K562 (cell line): ENCODE results near the gene COP1. TPM values are rescaled to one million over a fixed set of nuclear protein-coding genes. Genes with fewer than 3 reads are reported as not detected.

Experiments used
- ATAC-seq: fragments of 200-7000 bp; cut with Tn5 transposase; 3 replicates; pipeline ENCODE4 v1.9.1; 2020; ENCODE audit warnings: moderate library complexity
- BruUV-seq: library from RNA; stranded (reverse); fragments of 400-500 nt; replicated peaks from 2 replicates; lab custom pipeline; 2021; lab: Mats Ljungman, UMichigan
- CTCF ChIA-PET: fragments of 300-600 bp; formaldehyde crosslinking; extraction: SDS; loops from one replicate; lab custom pipeline; 2021; ENCODE audit warnings: low intra/inter-chr PET ratio; lab: Yijun Ruan, JAX
- POLR2A ChIA-PET: fragments of 300-600, 350-650 bp; sonication (Branson Sonifier 250); formaldehyde crosslinking; extraction: SDS; loops from one replicate; lab custom pipeline; 2021; ENCODE audit warnings: antibody characterized with exemption, inconsistent platforms; lab: Yijun Ruan, JAX
- DNase-seq, 4 experiments: peaks; one replicate each; pipeline versions ENCODE4 v3.0.0 to v3.0.0-alpha.2; 2011 to 2018; ENCODE audit warnings: low spot score in 3 of 4, mixed read lengths in 3 of 4; ENCODE audit errors: extremely low read depth in 1 of 4
- FAIRE-seq: peaks from 2 replicates; lab custom pipeline; 2011; peaks lifted over from hg19 to GRCh38; lab: Jason Lieb, UNC
- H2AFZ ChIP-seq: 2 replicates; pipeline ENCODE4 v1.6.0; 2011; ENCODE audit warnings: low read depth, low read length, control low read depth, inconsistent platforms
- H3K27ac ChIP-seq: fragments of 200-600 bp; 3 replicates; pipeline ENCODE4 v1.8.0; 2011; ENCODE audit warnings: low read depth, mild to moderate bottlenecking, control low read depth, inconsistent platforms, low read length, moderate library complexity, mixed read lengths; ENCODE audit errors: extremely low read depth
- H3K27me3 ChIP-seq, 2 experiments: fragments of 300-600 bp in 1 of 2; 2 replicates in 1 of 2; 3 replicates in 1 of 2; pipeline versions ENCODE4 v1.6.0 to v1.8.0; 2011; ENCODE audit warnings: inconsistent platforms in 2 of 2, low read length in 2 of 2, mild to moderate bottlenecking in 1 of 2, mixed read lengths in 1 of 2, moderate library complexity in 1 of 2; ENCODE audit not compliant: control insufficient read depth in 2 of 2, insufficient read depth in 2 of 2
- H3K36me3 ChIP-seq: fragments of 300-600 bp; 3 replicates; pipeline ENCODE4 v1.8.0; 2011; ENCODE audit warnings: mild to moderate bottlenecking, low read length, inconsistent platforms; ENCODE audit not compliant: control insufficient read depth, insufficient read depth
- H3K4me1 ChIP-seq, 2 experiments: fragments of 200-600 bp in 1 of 2; replicated peaks in 1 of 2; 2 replicates in 1 of 2; 3 replicates in 1 of 2; pipeline versions ENCODE4 v1.5.1 to v1.8.0; 2011; ENCODE audit warnings: inconsistent platforms in 2 of 2, low read length in 2 of 2, mild to moderate bottlenecking in 1 of 2, mixed read lengths in 1 of 2, moderate library complexity in 1 of 2; ENCODE audit not compliant: control insufficient read depth in 2 of 2, insufficient read depth in 2 of 2
- H3K4me2 ChIP-seq: 2 replicates; pipeline ENCODE4 v1.6.1; 2011; ENCODE audit warnings: low read length, control low read depth, inconsistent platforms, mixed read lengths; ENCODE audit not compliant: insufficient read depth
- H3K4me3 ChIP-seq: fragments of 200-600 bp; sonication (generic), shearing (Covaris generic); 2 replicates; pipeline ENCODE4 v1.5.1; 2016; ENCODE audit warnings: control low read depth, inconsistent platforms
- H3K79me2 ChIP-seq: fragments of 200-600 bp; 3 replicates; pipeline ENCODE4 v1.8.0; 2011; ENCODE audit warnings: low read length, inconsistent platforms; ENCODE audit not compliant: control insufficient read depth, insufficient read depth
- H3K9ac ChIP-seq, 2 experiments: 2 replicates each; pipeline versions ENCODE4 v1.6.0 to v1.6.1; 2011; ENCODE audit warnings: low read depth in 2 of 2, low read length in 2 of 2, control low read depth in 1 of 2, inconsistent platforms in 1 of 2, mild to moderate bottlenecking in 1 of 2, mixed read lengths in 1 of 2; ENCODE audit not compliant: insufficient read depth in 1 of 2
- H3K9me1 ChIP-seq: one replicate; pipeline ENCODE4 v1.6.0; 2011; ENCODE audit warnings: inconsistent platforms, mild to moderate bottlenecking, low read length, moderate library complexity; ENCODE audit not compliant: control insufficient read depth, insufficient read depth
- H3K9me3 ChIP-seq: replicated peaks from 2 replicates; pipeline ENCODE4 v1.5.1; 2011; ENCODE audit warnings: low read depth, low read length, inconsistent platforms; ENCODE audit not compliant: control insufficient read depth, insufficient read depth
- H4K20me1 ChIP-seq: replicated peaks from 2 replicates; pipeline ENCODE4 v1.6.1; 2011; ENCODE audit warnings: low read length, inconsistent platforms, mixed read lengths; ENCODE audit not compliant: control insufficient read depth, insufficient read depth
- CBX1 ChIP-seq: sonication (generic); IDR thresholded peaks from 2 replicates; pipeline ENCODE4 v1.6.1; 2016; ENCODE audit warnings: antibody characterized with exemption, low read depth, mild to moderate bottlenecking
- CCNT2 ChIP-seq: IDR thresholded peaks from 2 replicates; pipeline ENCODE4 v1.6.1; 2011; ENCODE audit warnings: borderline replicate concordance, low read depth, mild to moderate bottlenecking, moderate library complexity, mixed read lengths, low read length; ENCODE audit not compliant: insufficient read length; ENCODE audit errors: extremely low read depth
- CLOCK ChIP-seq: fragments of 250-450 bp; sonication (Bioruptor Pico); IDR thresholded peaks from 2 replicates; pipeline ENCODE4 v1.4.0; 2020; ENCODE audit warnings: mild to moderate bottlenecking, moderate library complexity, borderline replicate concordance
- CXXC5 ChIP-seq: fragments of 250-450 bp; sonication (Bioruptor Pico); IDR thresholded peaks from 2 replicates; pipeline ENCODE4 v1.8.0; 2022; ENCODE audit warnings: inconsistent platforms, mild to moderate bottlenecking, moderate library complexity
- MAX ChIP-seq: sonication (generic); formaldehyde crosslinking; IDR thresholded peaks from 2 replicates; pipeline ENCODE4 v1.9.0; 2022; ENCODE audit warnings: mild to moderate bottlenecking, missing genetic modification reagents
- MITF ChIP-seq: IDR thresholded peaks from 2 replicates; pipeline ENCODE4 v1.6.1; 2014; ENCODE audit warnings: antibody characterized with exemption
- RAD21 ChIP-seq, 2 experiments: fragments of 250-450 bp in 1 of 2; fragments of 450-650 bp in 1 of 2; sonication (Bioruptor Pico) in 1 of 2; formaldehyde crosslinking in 1 of 2; IDR thresholded peaks in 1 of 2; conservative IDR thresholded peaks in 1 of 2; 2 replicates each; pipeline versions ENCODE4 v1.4.0 to v1.8.0; 2020 to 2022; ENCODE audit warnings: mild to moderate bottlenecking in 2 of 2, moderate library complexity in 1 of 2
- RBM34 ChIP-seq: fragments of 200-400 bp; formaldehyde crosslinking; IDR thresholded peaks from 2 replicates; pipeline ENCODE4 v1.6.1; 2018; ENCODE audit warnings: low read length, borderline replicate concordance; ENCODE audit not compliant: insufficient read depth
- ZC3H4 ChIP-seq: sonication (generic); formaldehyde crosslinking; IDR thresholded peaks from 2 replicates; pipeline ENCODE4 v1.9.0; 2021; ENCODE audit warnings: missing genetic modification reagents, borderline replicate concordance
- ZNF408 ChIP-seq: fragments of 250-450 bp; sonication (Bioruptor Pico); IDR thresholded peaks from 2 replicates; pipeline ENCODE4 v1.4.0; 2020; ENCODE audit warnings: low read depth, mild to moderate bottlenecking, moderate library complexity
- ZNF707 ChIP-seq: fragments of 250-450 bp; sonication (Bioruptor Pico); conservative IDR thresholded peaks from 2 replicates; pipeline ENCODE4 v1.8.0; 2022; ENCODE audit warnings: inconsistent platforms, mild to moderate bottlenecking, moderate library complexity
- WGBS: fragments of 100-300 bp; shearing (Covaris generic); methylation state at CpG from one replicate; pipeline ENCODE4 v1.1.6; 2016; ENCODE audit warnings: low coverage, mixed read lengths; ENCODE audit not compliant: insufficient coverage; ENCODE audit errors: missing lambda C conversion rate; 5-methylcytosine and 5-hydroxymethylcytosine counted together
- in situ Hi-C: fragments of 300-500 bp; cut with MboI; formaldehyde crosslinking; loops from 4 replicates; pipeline ENCODE4 v1.15.0; 2018; ENCODE audit warnings: inconsistent platforms, mixed read lengths
- intact Hi-C: fragments of 100-400 bp; cut with micrococcal nuclease; formaldehyde crosslinking; loops from 2 replicates; pipeline ENCODE4 v1.14.2; 2022
- polyA plus RNA-seq, 8 experiments: library from polyadenylated mRNA; depleted of rRNA in 4 of 8; stranded (reverse) in 5 of 8; unstranded in 3 of 8; fragments of >200 nt; fragmentation: Nextera tagmentation in 2 of 8; fragmentation: Illumina TruSeq in 1 of 8; extraction: Ambion mirVana in 2 of 8; extraction: Trizol in 1 of 8; gene quantifications; 2 replicates each; pipeline versions ENCODE4 v1.2.1 to v1.2.3, GENCODE V29; 2011 to 2014; ENCODE audit warnings: inconsistent platforms in 1 of 8, missing spikeins in 1 of 8
- total RNA-seq, 7 experiments: library from RNA; depleted of rRNA in 6 of 7; stranded (reverse); fragments of >200 nt in 6 of 7; fragmentation: Illumina TruSeq in 2 of 7; extraction: Trizol in 2 of 7; gene quantifications; 2 replicates each; pipeline versions ENCODE4 v1.2.1 to v1.2.3, GENCODE V29; 2011 to 2021; ENCODE audit warnings: low replicate concordance in 1 of 7
- TF ChIP-seq, protein P1 (sequence below): fragments of 150-350 bp; IDR thresholded peaks from 2 replicates; pipeline ENCODE4 v1.6.1; 2014; ENCODE audit warnings: low read depth, mild to moderate bottlenecking, low read length, borderline replicate concordance

COP1 gene
- total and polyA plus RNA-seq, 9 of the 15 experiments (the other 6 are each of a cell fraction or from before 2014, with no cell fraction given): 25.8 to 77.7 (median 58.6) TPM

DNA sequence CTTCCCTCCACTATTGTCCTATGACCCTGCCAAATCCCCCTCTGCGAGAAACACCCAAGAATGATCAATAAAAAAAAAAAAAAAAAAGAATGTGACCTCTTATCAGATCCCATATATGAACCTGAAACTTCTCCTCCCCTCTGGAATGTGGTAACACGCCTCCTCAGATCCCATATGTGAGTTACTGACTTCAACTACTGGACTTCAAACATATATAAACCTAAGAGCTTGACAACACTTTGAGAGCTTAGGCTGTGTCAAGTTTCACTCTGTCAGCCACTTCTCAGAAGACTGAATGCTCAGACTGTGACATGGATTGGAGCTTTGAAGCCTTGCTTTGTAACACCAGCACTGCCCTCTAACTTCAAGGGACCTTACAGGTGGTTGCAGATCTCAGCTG is 148.4 kb downstream of the COP1 start (continued):
- TF ChIP-seq CLOCK (CRISPR knock-in tag) (no peak), MAX (no peak), ZNF408 (CRISPR knock-in tag) (no peak), CXXC5 (CRISPR knock-in tag) (no peak), MITF (no peak)

DNA sequence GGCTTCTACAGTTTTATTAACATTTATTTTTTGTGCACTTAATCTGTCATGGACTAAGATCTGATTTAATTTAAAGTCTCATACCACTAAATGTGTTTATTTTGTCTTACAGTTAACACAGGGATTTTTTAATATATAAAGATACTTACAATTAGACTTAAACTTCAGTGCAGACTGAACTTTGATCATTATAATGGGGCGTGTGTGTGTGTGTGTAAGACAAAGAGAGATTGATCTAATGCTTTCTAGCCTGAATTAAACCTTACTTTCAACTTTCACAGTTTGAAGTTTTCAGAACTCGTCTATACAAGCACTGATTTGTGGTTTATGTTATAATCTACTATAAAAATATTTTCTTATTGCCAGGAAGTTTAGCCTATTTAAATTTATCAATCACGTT is 150.8 kb downstream of the COP1 start:
- H3K9me3 ChIP-seq: no peaks in the 10 kb centered on the region
- H3K36me3 ChIP-seq: no peaks in the 10 kb centered on the region
- no peak for FAIRE-seq
- in situ Hi-C loops (no loop called here), intact Hi-C loops (no loop called here)
- CTCF ChIA-PET: no interaction called here
- POLR2A ChIA-PET: no interaction called here
- H3K27me3 ChIP-seq: no peaks in the 10 kb centered on the region
- H2AFZ ChIP-seq: no peak overlapping the region
- no peak overlapping the region for H3K9ac ChIP-seq
- WGBS: 66% methylated on average over 3 of the region's 3 CpGs
- no peak for ATAC-seq
- no peak for DNase-seq
- no TSS peak for BruUV-seq
- H3K9me1 ChIP-seq: no peaks in the 10 kb centered on the region
- no peaks in the 10 kb centered on the region for H3K79me2 ChIP-seq
- no peaks in the 10 kb centered on the region for H4K20me1 ChIP-seq
- H3K4me1 ChIP-seq: no peaks in the 10 kb centered on the region; a peak in 1 of 5 replicates
- H3K4me3 ChIP-seq: no peak overlapping the region
- no peak overlapping the region for H3K27ac ChIP-seq
- H3K4me2 ChIP-seq: no peak overlapping the region
- TF ChIP-seq ZC3H4 (CRISPR knock-in tag) (no peak), RBM34 (no peak), RAD21 (CRISPR knock-in tag; conservative IDR thresholded peaks at IDR 0.05 in 1 of 2, IDR thresholded peaks at IDR 0.05 in 1 of 2) (no peak), CBX1 (no peak), CCNT2 (no peak), ZNF707 (no peak)
- TF ChIP-seq, protein P1, sequence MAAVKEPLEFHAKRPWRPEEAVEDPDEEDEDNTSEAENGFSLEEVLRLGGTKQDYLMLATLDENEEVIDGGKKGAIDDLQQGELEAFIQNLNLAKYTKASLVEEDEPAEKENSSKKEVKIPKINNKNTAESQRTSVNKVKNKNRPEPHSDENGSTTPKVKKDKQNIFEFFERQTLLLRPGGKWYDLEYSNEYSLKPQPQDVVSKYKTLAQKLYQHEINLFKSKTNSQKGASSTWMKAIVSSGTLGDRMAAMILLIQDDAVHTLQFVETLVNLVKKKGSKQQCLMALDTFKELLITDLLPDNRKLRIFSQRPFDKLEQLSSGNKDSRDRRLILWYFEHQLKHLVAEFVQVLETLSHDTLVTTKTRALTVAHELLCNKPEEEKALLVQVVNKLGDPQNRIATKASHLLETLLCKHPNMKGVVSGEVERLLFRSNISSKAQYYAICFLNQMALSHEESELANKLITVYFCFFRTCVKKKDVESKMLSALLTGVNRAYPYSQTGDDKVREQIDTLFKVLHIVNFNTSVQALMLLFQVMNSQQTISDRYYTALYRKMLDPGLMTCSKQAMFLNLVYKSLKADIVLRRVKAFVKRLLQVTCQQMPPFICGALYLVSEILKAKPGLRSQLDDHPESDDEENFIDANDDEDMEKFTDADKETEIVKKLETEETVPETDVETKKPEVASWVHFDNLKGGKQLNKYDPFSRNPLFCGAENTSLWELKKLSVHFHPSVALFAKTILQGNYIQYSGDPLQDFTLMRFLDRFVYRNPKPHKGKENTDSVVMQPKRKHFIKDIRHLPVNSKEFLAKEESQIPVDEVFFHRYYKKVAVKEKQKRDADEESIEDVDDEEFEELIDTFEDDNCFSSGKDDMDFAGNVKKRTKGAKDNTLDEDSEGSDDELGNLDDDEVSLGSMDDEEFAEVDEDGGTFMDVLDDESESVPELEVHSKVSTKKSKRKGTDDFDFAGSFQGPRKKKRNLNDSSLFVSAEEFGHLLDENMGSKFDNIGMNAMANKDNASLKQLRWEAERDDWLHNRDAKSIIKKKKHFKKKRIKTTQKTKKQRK: no peak
